Right ventricle myocardium superior (tissue), 1 donor: ENCODE results near the gene COL11A1. TPM values are rescaled to one million over a fixed set of nuclear protein-coding genes. Genes with fewer than 3 reads are reported as not detected.
"Not testable (repeated sequence)": the region's sequence is repeated elsewhere in the genome, so short reads cannot be mapped to it uniquely, and the experiment has no call there.

Source experiments
- ATAC-seq: fragments of 200-7000 bp; cut with Tn5 transposase; one replicate; pipeline ENCODE4 v1.9.1; 2020; ENCODE audit warnings: mild to moderate bottlenecking; ENCODE audit not compliant: poor library complexity
- DNase-seq: peaks from one replicate; pipeline ENCODE4 v3.0.0-alpha.2; 2020
- intact Hi-C: fragments of 100-400 bp; cut with DNase I; formaldehyde crosslinking; loops from one replicate; pipeline ENCODE4 v1.11.2; 2022
- total RNA-seq: library from RNA; stranded (reverse); fragmentation: NEBNext Ultra II Directional; extraction: Animal tissue kit (Norgen Biotek cat#: 25700); gene quantifications from one replicate; pipeline ENCODE4 v1.2.1, GENCODE V29; 2021
- donor health status: DM: no; HTN: yes; CAD: no; lungs with severe emphysema.

Gene COL11A1
- total RNA-seq, 1 donor from 2014 or later = not detected

DNA sequence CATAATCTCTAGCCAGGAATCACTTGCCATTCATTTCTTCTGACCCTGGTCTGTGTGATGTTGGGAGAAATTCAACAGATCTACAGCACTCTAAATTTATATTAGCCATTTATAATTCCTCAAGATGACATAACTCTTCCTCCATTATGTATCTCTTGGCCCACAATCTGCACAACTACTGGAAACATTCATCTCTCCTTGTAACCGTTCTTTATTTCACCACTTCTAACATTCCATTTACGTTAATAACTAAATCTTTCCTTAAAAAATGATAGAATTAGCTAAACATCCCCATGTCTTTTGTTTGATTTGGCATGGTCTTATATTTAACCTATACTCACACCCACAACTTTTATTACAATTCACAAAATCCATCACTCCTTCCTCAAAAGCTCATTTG, 166.0 kb downstream of the COL11A1 start:
- intact Hi-C loops = no loop called here
- DNase-seq (no peak), ATAC-seq (no peak)

DNA sequence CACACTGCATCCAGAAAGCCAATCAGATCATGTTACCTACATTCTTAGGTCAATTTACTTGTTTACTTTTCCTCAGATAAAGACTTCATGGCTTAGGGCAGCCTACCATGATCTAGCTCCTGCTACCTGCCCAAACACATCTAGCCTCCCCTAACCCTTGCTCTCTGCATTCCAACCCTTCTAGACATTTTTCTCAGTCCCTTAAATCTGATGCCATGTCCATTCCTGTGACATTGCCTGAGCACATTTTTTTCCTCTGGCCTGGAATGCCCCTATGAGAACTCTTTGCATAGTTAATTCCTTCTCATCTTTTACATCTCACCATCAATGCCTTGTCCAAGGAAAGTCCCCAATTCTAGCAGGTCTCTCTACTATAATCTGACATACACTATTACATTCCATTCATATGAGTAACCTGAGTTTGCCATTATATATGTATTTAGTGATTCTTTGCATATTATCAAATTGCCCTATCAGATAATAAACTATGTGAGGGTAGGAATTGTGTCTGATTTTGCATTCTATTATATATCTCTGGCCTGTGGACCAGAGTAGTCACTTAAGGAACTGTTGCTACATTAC, 166.9 kb downstream of the COL11A1 start:
- intact Hi-C loops = no loop called here
- no peak for DNase-seq
- ATAC-seq = no peak

DNA sequence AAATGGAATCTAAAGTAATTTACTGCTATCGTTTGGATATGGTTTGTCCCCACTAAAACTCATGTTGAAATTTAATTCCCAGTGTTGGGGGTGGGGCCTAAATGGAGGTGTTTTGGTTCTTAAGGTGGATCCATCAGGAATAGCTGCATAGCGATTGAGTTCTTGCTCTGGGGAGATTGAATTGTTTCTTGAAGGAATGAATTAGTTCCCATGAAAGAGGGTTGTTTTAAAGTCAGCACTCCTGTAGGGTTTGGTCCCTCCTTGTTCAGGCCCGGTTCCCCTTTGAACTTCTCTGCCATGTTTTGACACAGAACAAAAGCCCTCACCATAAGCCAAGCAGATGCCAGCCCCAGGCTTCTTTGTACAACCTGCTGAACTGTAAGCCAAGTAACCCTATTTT, 170.9 kb downstream of the COL11A1 start:
- no peak for DNase-seq
- intact Hi-C loops = no loop called here
- ATAC-seq = no peak

DNA sequence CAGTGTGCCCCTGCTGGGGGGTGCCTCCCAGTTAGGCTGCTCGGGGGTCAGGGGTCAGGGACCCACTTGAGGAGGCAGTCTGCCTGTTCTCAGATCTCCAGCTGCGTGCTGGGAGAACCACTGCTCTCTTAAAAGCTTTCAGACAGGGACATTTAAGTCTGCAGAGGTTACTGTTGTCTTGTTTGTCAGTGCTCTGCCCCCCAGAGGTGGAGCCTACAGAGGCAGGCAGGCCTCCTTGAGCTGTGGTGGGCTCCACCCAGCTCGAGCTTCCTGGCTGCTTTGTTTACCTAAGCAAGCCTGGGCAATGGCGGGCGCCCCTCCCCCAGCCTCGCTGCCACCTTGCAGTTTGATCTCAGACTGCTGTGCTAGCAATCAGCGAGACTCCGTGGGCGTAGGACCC, 175.0 kb downstream of the COL11A1 start:
- intact Hi-C loops, DNase-seq, ATAC-seq: not testable (repeated sequence)

DNA sequence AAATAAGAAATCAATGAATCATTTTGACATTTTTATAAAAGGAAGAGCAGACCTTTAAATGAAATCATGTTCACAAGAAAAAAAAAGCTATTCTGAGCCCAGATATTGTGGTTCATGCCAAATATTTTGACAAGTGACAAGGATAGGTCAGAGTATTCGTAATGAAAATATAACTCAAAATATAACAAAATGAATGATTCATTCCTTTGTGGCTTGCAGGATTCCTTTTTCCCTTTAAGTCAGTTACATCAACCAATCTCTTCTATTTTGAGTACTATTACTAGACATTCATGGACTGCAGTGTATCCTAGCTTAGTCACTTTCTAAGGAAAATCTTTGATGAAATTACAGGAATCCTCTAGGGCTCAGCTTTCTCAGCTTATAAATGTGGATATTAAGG, 188.7 kb downstream of the COL11A1 start:
- ATAC-seq = no peak
- intact Hi-C loops = no loop called here

DNA sequence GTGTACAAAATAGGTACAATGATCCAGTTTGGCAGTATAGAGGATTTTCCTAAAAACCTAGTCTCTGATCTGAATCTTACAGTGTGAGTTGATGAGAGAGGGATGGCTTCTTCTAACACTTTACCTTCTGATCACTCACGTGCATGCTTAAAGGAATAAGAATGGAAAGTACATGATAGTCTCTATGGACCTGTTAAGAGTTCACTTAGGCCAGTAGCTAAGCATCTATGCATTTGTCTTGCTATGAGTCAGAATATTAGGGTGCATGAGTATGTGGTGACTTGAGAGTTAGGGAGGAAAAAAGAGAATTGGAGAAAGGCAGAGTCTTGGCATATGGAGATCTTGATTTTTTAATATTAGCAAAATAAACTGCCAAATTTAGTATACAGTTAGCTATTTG, 206.3 kb downstream of the COL11A1 start:
- no peak for ATAC-seq

More for the DNA sequence above, 188.7 kb downstream of the COL11A1 start:
- DNase-seq = no peak

DNA sequence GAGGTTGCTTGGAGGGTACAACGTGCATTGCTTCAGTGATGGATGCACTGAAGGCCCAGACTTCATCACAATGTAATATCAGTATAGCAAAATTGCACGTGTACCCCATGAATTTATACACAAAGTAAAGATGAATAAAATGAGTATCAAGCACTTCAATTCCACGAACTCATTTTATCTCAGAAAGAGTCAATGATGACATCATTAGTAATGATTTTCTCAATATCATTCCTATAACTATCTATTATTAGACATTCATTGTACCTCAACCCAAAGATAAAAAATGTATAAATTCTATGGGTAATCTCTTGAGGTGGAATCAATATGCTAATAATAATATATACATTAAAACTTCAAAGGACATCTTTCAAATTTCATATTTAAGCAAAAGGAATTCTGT, 208.4 kb downstream of the COL11A1 start:
- no peak for ATAC-seq

More for the DNA sequence above, 206.3 kb downstream of the COL11A1 start:
- DNase-seq = no peak
- intact Hi-C loops = no loop called here

DNA sequence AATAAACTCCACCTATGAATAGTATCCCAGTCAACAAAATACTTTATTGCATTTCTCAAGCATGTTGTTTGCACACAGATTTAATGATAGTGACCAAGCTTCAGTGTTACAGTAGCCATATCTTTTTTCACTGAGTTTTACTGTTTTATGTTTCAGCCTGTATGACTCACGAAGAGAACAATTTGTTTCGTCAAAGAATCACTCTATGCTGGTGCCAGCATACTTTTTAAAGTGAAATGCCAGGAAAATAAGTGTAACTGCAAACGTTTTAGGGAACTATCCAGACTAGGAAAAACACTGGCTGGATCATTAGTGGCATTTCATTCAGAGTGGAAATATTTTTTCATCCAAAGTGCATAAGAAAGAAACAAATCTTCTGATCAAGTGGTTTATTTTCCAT, 210.8 kb downstream of the COL11A1 start:
- intact Hi-C loops = no loop called here
- DNase-seq = no peak
- no peak for ATAC-seq

More for the DNA sequence above, 208.4 kb downstream of the COL11A1 start:
- no peak for DNase-seq
- intact Hi-C loops = no loop called here

DNA sequence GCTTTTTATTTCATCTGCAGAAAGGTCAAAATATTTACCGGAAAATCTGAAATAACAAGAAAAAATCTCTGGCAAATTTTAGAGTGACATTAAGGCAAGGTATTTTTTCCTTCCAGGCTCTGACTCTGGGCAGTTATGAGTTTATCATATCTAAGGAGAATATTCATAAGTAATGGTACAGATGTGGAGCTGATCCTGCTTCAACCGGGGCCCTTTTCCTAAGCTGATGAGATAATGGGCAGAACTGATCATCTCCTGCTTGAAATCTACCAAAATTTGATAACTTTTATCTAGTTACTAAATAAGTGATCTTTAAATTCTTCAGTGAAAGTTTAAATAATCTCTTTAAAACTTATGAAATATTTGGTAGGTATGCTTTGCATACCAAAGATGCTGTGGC, 211.6 kb downstream of the COL11A1 start:
- intact Hi-C loops = no loop called here
- ATAC-seq (no peak), DNase-seq (no peak)

DNA sequence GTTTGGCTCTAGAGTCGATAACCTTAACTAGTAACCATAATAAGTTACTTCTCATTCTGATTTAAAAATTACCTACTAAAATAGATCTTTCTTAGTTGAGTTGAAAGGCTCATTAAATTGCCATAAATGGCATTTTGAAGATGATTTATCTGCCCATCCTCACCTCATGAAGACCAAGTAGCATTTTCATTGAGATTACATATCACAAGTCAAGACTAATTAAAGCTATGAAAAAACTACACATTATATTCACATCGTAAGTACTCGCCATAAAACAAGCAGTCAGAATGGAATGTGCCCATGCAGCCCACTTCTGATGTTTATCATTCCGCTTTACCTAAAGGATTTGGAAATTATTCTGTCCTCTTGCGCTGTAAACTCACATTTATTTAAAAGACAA, 212.0 kb downstream of the COL11A1 start:
- DNase-seq (no peak), ATAC-seq (no peak)
- intact Hi-C loops = no loop called here

DNA sequence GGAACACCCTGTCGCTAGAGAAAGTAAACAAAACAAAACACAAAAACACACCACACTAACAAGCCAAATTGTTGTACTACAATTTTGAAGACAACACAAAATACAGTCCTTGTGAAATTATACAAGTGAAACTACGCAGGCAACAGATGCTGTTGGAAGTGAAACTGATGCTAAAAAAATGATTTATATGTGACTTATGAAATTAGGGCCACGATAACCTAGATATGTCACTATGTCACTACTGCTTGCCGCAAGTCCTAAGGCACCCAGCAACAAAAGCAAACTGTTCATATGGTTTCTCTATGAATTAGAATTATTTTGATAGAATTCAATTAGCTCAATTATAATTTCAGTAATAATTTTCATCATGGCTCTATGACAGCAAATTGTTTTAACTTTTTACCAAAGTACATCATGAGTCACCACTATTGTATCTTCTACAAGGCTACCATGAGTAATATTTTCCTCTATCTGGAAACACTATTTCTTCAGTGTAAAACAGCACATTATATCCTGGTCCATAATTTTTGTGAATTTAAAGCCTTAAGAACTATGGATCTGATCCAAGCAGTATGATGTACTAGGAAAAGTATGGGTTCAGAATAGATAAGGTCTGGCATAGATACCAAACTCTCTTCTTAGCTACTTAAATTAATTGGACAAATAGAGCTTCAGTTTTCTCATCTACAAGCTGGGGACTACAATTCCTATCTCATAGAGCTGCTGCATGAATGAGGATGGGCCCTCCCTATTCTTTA, 216.3 kb downstream of the COL11A1 start:
- intact Hi-C loops = no loop called here
- ATAC-seq = no peak
- DNase-seq = no peak

DNA sequence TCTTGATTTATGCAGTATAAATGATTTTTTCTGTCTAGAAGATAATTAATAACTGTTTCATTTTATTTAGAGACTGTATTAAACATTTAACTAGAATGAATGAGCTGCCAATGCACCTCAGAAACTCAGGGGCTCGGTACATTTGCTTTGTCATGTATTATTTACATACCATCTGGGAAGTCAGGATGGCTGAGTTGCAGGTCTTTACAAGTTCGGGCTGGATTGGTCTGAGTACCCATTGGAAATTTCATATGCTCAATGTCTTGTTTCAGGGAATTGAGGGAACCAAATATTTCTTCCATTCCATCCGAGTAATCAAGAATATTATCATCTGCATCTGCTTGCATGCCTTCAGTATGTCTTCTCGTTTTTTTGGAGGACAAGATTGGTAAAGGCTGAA, 221.7 kb downstream of the COL11A1 start:
- intact Hi-C loops = no loop called here
- no peak for ATAC-seq
- DNase-seq = no peak

DNA sequence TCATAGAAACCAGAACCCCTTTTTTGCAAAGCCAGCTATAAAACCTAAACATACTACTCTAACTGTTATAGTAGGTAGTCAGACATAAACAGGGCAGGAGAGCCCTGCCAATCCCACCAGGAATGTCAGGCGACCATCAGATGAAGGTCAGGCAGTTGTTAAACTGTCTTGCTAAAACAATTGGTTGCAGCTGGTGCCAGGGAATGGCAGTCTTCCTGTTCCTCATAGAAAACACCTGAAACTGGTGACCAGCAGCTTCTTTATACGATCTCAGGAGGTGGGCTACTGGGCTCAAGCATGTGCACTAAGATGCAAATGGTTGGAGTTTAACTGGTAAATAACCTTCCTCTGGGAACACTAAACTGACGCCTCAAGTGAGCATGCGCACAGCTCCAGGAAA, 224.1 kb downstream of the COL11A1 start:
- intact Hi-C loops = no loop called here
- no peak for DNase-seq
- ATAC-seq = no peak

DNA sequence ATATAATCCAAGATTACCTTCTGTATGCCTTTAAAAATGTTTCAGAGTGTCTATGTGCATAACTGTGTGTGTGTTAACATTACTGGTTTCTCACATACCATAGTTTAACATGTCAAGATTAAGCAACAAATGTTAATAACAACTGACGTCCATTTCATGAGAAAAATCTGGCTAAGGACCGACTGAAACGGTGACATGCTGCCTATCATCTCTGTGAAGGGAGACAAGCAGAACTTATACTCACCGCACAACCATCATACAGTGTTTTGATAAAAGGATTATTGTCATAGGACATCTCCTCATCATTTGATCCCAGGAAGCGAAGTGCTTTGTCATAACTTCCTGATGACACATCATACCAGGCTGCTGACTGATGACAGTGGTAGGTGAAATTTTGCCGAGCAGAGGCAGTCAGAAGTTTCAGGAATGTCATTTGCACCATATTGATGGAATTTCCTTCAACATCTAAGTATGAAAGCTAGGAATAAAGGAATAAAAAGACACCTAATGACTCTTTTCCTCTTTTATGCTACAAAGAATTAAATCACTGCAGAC, 228.8 kb downstream of the COL11A1 start:
- intact Hi-C loops = no loop called here
- DNase-seq = no peak
- no peak for ATAC-seq

DNA sequence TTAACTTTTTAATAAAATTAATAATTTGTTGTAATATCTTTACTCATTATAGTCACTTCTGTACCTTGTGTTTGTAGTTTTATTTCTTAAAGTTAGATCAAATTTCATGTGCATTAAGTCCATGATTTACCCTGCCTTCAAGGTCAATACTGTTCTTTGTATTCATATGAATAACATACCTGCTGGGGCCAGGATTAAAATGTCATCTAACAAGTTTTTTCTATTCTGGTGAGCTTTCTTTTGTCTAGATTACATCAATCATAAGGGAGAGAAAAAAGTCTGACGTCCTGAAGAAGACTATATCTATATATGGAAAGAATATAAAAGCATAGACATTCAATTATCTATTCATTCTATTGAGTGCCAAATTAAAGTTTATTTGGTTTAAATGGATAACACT, 232.6 kb downstream of the COL11A1 start:
- ATAC-seq = no peak
- DNase-seq = no peak
- intact Hi-C loops = no loop called here

DNA sequence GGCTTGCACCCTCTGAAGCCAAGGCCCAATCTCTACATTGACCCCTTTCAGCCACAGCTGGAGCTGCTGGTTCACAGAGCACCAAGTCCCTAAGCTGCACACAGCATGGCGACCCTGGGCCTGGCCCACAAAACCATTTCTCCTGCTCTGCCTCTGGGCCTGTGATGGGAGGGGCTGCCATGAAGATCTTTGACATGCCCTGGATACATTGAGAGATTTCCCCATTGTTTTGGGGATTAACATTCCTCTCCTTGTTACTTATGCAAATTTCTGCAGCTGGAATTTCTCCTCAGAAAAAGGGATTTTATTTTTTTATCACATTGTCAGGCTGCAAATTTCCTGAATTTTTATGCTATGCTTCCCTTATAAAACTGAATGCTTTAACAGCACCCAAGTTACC, 235.8 kb downstream of the COL11A1 start:
- DNase-seq = no peak
- no peak for ATAC-seq
- intact Hi-C loops = no loop called here

DNA sequence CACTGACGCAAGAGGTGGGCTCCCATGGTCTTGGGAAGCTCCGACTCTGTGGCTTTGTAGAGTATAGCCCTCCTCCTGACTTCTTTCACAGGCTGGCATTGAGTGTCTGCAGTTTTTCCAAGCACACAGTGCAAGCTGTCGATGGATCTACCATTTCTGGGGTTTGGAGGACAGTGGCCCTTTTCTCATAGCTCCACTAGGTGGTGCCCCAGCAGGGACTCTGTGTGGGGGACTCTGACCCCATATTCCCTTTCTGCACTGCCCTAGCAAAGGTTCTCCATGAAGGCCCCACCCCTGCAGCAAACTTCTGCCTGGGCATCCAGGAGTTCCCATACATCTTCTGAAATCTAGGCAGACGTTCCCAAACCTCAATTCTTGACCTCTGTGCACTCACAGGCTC, 236.2 kb downstream of the COL11A1 start:
- no peak for DNase-seq
- intact Hi-C loops = no loop called here
- ATAC-seq = no peak

DNA sequence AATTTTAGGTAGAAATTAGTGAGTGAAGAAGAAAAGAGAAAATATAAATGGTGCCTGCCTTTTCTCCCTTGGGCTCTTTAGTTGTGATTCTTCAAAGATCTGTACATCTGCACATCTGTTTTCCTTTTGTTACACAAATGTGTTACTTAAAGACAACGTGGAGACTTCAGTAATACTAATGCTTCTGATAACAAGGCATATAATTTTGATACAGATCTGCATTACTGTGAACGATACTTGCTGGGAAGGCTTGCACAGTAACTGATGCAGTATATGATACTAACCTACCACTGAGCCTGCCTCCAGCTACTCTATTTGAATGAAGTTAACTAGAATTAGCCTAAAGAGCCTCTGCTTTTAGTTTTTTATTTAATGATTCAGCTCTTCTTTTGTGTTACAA, 244.6 kb downstream of the COL11A1 start:
- ATAC-seq = no peak
- intact Hi-C loops = no loop called here
- DNase-seq = no peak

DNA sequence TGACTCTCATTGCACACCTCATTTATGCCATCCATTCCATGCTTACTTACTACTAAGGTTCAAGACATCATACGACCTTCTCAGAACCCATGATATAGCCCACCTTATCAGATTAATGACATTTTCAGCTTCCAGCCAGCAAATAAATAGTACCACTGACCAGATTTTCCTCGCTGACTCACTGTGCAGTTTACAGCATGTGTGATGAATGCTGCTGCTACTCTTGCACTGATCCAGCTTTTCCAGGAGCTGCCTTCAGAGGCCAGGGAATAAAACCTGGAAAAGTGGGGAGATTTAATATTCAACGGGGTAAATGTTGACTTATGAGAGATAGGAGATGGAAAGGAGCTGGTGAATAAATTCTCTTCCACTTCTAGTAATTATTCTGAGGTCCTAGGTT, 247.1 kb downstream of the COL11A1 start:
- ATAC-seq = no peak
- DNase-seq = no peak
- intact Hi-C loops = no loop called here

DNA sequence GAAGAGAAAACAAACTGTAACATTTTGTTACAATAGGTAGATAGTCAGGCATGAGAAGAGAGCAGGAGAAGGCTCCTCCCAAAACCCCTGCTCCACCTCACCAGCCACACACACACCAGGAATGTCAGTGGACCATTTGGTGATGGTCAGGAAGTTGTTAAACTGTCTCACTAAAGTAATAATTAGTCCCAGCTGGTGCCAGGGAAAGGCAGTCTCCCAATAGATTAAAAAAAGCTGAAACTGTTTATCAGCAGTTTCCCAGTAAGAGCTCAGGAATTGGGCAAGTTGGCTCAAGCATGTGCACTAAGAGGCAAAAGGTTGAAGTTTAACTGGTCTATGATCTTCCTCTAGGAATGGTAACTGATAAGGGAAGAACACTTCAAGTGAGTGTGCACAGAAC, 249.6 kb downstream of the COL11A1 start:
- intact Hi-C loops = no loop called here
- no peak for DNase-seq
- no peak for ATAC-seq
